HepG2 (cell line): ENCODE measurements around the gene DMGDH. TPM values are rescaled to one million over a fixed set of nuclear protein-coding genes. Genes with fewer than 3 reads are reported as not detected.
A peak's percentile ranks its signal among the peaks of the same experiment; 100 is the strongest.

Source experiments
- SALL2 ChIP-seq: sonication (generic); formaldehyde crosslinking; IDR thresholded peaks from 2 replicates; pipeline ENCODE4 v1.8.1; 2023; ENCODE audit warnings: mild to moderate bottlenecking, missing genetic modification reagents, inconsistent platforms
- TARDBP ChIP-seq: sonication (generic); formaldehyde crosslinking; IDR thresholded peaks from 2 replicates; pipeline ENCODE4 v1.8.0; 2022; ENCODE audit warnings: mild to moderate bottlenecking, missing genetic modification reagents
- TBX2 ChIP-seq: sonication (generic); formaldehyde crosslinking; IDR thresholded peaks from 2 replicates; pipeline ENCODE4 v1.5.0; 2020; ENCODE audit warnings: missing genetic modification reagents, mild to moderate bottlenecking, borderline replicate concordance
- XRCC5 ChIP-seq: fragments of 200-400 bp; formaldehyde crosslinking; optimal IDR thresholded peaks from 2 replicates; pipeline ENCODE3; 2017; ENCODE audit warnings: mild to moderate bottlenecking, low read length
- ZBTB46 ChIP-seq: sonication (generic); formaldehyde crosslinking; IDR thresholded peaks from 2 replicates; pipeline ENCODE4 v1.4.0; 2020; ENCODE audit warnings: mild to moderate bottlenecking, missing genetic modification reagents, borderline replicate concordance
- ZNF263 ChIP-seq: sonication (generic); formaldehyde crosslinking; IDR thresholded peaks from 2 replicates; pipeline ENCODE4 v1.4.0; 2020; ENCODE audit warnings: missing genetic modification reagents
- ZSCAN21 ChIP-seq: sonication (generic); formaldehyde crosslinking; IDR thresholded peaks from 2 replicates; pipeline ENCODE4 v1.8.0; 2022; ENCODE audit warnings: mild to moderate bottlenecking, missing genetic modification reagents, moderate library complexity, borderline replicate concordance
- ZSCAN9 ChIP-seq: IDR thresholded peaks from 2 replicates; pipeline ENCODE4 v1.6.1; 2016; ENCODE audit warnings: borderline replicate concordance
- polyA plus RNA-seq, 8 experiments: library from polyadenylated mRNA; depleted of rRNA in 3 of 8; stranded (reverse) in 7 of 8; unstranded in 1 of 8; fragments of >200 nt; fragmentation: Illumina TruSeq in 4 of 8; extraction: Trizol in 4 of 8; gene quantifications; 2 replicates each; pipeline versions ENCODE4 v1.2.1 to v1.2.3, GENCODE V29; 2011 to 2016; ENCODE audit warnings: low read depth in 4 of 8, missing spikeins in 1 of 8, mixed read lengths in 1 of 8; ENCODE audit not compliant: insufficient read depth in 1 of 8
- total RNA-seq, 5 experiments: library from RNA; depleted of rRNA; stranded (reverse); fragments of >200 nt; fragmentation: Illumina TruSeq; extraction: Trizol; gene quantifications; 2 replicates each; pipeline ENCODE4 v1.2.3, GENCODE V29; 2016; ENCODE audit warnings: low read depth in 1 of 5
- TF ChIP-seq, protein P1 (sequence below): sonication (generic); formaldehyde crosslinking; IDR thresholded peaks from 2 replicates; pipeline ENCODE4 v1.4.0; 2020; ENCODE audit warnings: missing genetic modification reagents, mild to moderate bottlenecking, borderline replicate concordance
- TF ChIP-seq, protein P2 (sequence below): sonication (generic); formaldehyde crosslinking; IDR thresholded peaks from 2 replicates; pipeline ENCODE4 v1.4.0; 2020; ENCODE audit warnings: mild to moderate bottlenecking, missing genetic modification reagents
- TF ChIP-seq, protein P3 (sequence below): sonication (generic); formaldehyde crosslinking; IDR thresholded peaks from 2 replicates; pipeline ENCODE4 v1.4.0; 2020; ENCODE audit warnings: mild to moderate bottlenecking, missing genetic modification reagents
- TF ChIP-seq, protein P4 (sequence below): sonication (generic); formaldehyde crosslinking; conservative IDR thresholded peaks from 2 replicates; pipeline ENCODE4 v1.8.0; 2022; ENCODE audit warnings: missing genetic modification reagents

Gene DMGDH
- total and polyA plus RNA-seq, 2 of the 13 experiments (the other 11 are each of a cell fraction or from before 2014, with no cell fraction given): 3.6 to 7.9 TPM

GRCh38 chr5:79069488-79070349 lies at the start of gene DMGDH, which contains the start of gene BHMT2 (continued):
- no peak for TF ChIP-seq ZBTB46 (CRISPR knock-in tag)
- no peak for TF ChIP-seq ZSCAN9 (CRISPR knock-in tag)
- TF ChIP-seq, protein P1, sequence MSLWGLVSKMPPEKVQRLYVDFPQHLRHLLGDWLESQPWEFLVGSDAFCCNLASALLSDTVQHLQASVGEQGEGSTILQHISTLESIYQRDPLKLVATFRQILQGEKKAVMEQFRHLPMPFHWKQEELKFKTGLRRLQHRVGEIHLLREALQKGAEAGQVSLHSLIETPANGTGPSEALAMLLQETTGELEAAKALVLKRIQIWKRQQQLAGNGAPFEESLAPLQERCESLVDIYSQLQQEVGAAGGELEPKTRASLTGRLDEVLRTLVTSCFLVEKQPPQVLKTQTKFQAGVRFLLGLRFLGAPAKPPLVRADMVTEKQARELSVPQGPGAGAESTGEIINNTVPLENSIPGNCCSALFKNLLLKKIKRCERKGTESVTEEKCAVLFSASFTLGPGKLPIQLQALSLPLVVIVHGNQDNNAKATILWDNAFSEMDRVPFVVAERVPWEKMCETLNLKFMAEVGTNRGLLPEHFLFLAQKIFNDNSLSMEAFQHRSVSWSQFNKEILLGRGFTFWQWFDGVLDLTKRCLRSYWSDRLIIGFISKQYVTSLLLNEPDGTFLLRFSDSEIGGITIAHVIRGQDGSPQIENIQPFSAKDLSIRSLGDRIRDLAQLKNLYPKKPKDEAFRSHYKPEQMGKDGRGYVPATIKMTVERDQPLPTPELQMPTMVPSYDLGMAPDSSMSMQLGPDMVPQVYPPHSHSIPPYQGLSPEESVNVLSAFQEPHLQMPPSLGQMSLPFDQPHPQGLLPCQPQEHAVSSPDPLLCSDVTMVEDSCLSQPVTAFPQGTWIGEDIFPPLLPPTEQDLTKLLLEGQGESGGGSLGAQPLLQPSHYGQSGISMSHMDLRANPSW (CRISPR knock-in tag): no peak
- TF ChIP-seq, protein P2, sequence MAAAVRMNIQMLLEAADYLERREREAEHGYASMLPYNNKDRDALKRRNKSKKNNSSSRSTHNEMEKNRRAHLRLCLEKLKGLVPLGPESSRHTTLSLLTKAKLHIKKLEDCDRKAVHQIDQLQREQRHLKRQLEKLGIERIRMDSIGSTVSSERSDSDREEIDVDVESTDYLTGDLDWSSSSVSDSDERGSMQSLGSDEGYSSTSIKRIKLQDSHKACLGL: peak; percentile 82; the same call in 1 of the 2 replicates
- TF ChIP-seq, protein P3, sequence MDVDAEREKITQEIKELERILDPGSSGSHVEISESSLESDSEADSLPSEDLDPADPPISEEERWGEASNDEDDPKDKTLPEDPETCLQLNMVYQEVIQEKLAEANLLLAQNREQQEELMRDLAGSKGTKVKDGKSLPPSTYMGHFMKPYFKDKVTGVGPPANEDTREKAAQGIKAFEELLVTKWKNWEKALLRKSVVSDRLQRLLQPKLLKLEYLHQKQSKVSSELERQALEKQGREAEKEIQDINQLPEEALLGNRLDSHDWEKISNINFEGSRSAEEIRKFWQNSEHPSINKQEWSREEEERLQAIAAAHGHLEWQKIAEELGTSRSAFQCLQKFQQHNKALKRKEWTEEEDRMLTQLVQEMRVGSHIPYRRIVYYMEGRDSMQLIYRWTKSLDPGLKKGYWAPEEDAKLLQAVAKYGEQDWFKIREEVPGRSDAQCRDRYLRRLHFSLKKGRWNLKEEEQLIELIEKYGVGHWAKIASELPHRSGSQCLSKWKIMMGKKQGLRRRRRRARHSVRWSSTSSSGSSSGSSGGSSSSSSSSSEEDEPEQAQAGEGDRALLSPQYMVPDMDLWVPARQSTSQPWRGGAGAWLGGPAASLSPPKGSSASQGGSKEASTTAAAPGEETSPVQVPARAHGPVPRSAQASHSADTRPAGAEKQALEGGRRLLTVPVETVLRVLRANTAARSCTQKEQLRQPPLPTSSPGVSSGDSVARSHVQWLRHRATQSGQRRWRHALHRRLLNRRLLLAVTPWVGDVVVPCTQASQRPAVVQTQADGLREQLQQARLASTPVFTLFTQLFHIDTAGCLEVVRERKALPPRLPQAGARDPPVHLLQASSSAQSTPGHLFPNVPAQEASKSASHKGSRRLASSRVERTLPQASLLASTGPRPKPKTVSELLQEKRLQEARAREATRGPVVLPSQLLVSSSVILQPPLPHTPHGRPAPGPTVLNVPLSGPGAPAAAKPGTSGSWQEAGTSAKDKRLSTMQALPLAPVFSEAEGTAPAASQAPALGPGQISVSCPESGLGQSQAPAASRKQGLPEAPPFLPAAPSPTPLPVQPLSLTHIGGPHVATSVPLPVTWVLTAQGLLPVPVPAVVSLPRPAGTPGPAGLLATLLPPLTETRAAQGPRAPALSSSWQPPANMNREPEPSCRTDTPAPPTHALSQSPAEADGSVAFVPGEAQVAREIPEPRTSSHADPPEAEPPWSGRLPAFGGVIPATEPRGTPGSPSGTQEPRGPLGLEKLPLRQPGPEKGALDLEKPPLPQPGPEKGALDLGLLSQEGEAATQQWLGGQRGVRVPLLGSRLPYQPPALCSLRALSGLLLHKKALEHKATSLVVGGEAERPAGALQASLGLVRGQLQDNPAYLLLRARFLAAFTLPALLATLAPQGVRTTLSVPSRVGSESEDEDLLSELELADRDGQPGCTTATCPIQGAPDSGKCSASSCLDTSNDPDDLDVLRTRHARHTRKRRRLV (CRISPR knock-in tag): no peak
- peak; percentile 29; the same call in 1 of the 2 replicates for TF ChIP-seq TBX2 (CRISPR knock-in tag)
- TF ChIP-seq ZNF263 (CRISPR knock-in tag): peak; percentile 20; the same call in 1 of the 2 replicates
- no peak for TF ChIP-seq TARDBP (CRISPR knock-in tag)
- TF ChIP-seq XRCC5: peak; percentile 34
- no peak for TF ChIP-seq SALL2
- 0 out of 2 replicates have a peak, but pooled peaks have one; percentile 15 for TF ChIP-seq ZSCAN21 (CRISPR knock-in tag)
- TF ChIP-seq, protein P4, sequence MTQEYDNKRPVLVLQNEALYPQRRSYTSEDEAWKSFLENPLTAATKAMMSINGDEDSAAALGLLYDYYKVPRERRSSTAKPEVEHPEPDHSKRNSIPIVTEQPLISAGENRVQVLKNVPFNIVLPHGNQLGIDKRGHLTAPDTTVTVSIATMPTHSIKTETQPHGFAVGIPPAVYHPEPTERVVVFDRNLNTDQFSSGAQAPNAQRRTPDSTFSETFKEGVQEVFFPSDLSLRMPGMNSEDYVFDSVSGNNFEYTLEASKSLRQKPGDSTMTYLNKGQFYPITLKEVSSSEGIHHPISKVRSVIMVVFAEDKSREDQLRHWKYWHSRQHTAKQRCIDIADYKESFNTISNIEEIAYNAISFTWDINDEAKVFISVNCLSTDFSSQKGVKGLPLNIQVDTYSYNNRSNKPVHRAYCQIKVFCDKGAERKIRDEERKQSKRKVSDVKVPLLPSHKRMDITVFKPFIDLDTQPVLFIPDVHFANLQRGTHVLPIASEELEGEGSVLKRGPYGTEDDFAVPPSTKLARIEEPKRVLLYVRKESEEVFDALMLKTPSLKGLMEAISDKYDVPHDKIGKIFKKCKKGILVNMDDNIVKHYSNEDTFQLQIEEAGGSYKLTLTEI (CRISPR knock-in tag): no peak
